Uterus (tissue), 2 donors: ENCODE measurements around the gene LDLR.

Experiments used
- CTCF ChIP-seq, 4 experiments: fragments of 200-600 bp in 2 of 4; fragments of 450-650 bp in 2 of 4; sonication (generic) in 2 of 4; IDR thresholded peaks; one replicate each; pipeline ENCODE4 v1.5.1; 2016 to 2019; ENCODE audit warnings: antibody characterized with exemption in 4 of 4, mild to moderate bottlenecking in 2 of 4, moderate library complexity in 1 of 4
- POLR2A ChIP-seq, 2 donors: fragments of 450-650 bp; IDR thresholded peaks; one replicate each; pipeline ENCODE4 v1.6.1; 2016; ENCODE audit warnings: antibody characterized with exemption in 2 of 2, mild to moderate bottlenecking in 1 of 2, moderate library complexity in 1 of 2

DNA sequence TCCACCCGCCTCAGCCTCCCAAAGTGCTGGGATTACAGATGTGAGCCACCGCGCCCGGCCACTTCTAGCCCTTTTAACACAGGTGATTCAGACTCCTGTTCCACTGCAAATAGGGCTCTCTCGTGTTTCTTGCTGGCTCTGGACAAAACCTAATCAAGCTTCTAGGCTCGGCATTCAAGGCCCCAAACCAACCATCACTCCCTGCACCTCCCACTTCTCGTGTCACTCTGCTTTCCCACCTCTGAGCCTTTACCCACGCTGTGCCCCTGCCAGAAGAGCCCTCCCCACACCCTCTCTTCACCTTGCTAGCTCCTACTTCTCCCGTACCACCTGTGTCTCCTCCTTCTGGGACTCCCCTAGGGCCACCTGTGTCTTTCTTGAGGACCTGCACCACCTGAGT lies 88.3 kb downstream of the LDLR start:
- TF ChIP-seq CTCF (IDR thresholded peaks at IDR 0.05) (no peak), POLR2A (IDR thresholded peaks at IDR 0.05) (no peak)
